ENCODE measurements around the gene C6orf89. TPM values are rescaled to one million over a fixed set of nuclear protein-coding genes. Genes with fewer than 3 reads are reported as not detected.

Gene C6orf89
- total and polyA plus RNA-seq, 2 of the 13 experiments (the other 11 are each of a cell fraction or from before 2014, with no cell fraction given), result 22.1 to 32.2 TPM

DNA sequence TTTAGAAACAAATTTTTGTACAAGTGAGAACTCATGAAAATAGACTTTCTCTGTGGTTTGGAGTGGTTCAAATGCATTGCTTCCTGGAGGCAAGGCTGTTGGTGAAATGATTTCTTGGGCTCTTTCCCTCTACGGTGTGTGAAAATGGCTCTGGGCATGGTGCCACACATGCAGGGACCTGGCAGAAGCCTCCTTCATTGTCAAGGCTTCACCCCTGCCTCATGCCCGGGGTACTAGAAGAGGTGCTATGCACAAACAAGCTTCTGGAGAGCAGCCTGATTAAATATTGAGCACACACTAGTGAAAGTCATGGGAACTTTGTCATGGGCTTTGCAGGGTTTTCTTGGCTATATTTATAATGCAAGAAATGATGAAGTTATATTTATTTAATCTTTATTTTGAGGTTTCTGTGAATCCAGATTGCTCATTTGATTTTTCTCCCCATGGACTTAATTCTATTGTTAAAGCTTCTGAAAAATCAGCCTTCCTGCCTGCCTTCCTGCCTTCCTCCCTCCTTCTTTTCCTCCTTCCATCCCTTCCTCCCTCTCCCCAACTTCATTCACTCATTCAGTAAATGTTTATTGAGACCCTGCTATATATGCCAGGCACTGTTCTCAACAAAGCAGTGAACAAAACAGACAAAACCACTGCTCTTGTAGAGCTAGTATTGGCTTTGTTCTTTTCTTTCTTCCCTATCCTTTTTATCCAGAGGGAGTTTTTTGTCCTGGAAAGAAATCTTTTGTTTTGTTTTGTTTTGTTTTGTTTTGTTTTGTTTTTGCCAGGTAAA lies 21.0 kb downstream of the C6orf89 start:
- DNase-seq (ENCODE audit: low spot score) (no peak), FAIRE-seq (no peak), ATAC-seq (no peak)
- no peaks in the 10 kb centered on the region for H4K20me1 ChIP-seq (ENCODE audit: insufficient read depth, low read length)
- no peak overlapping the region for H3K27ac ChIP-seq (ENCODE audit: extremely low read length, insufficient read depth, low read length)
- CTCF ChIA-PET (ENCODE audit: low intra/inter-chr PET ratio, low total read pairs), result no interaction called here
- H3K36me3 ChIP-seq (replicated peaks in 1 of 2; ENCODE audit: control insufficient read depth in 1 of 2, insufficient read depth in 2 of 2, low read length in 2 of 2), result peaks cover 16 to 41% of the 10 kb centered on the region in 2 experiments
- 79% methylated on average over 2 of the region's 2 CpGs for WGBS (ENCODE audit: low lambda C conversion rate)
- POLR2A ChIA-PET, result interaction anchor here (1.4 kb wide), 1 partner anchor 7 kb away, joined by 3 read pairs; no protein-coding TSS in a partner anchor
- H3K4me1 ChIP-seq (ENCODE audit: insufficient read depth, low read length), result no peaks in the 10 kb centered on the region
- H3K4me2 ChIP-seq (ENCODE audit: low read depth, low read length), result no peak overlapping the region
- TF ChIP-seq, protein P1, sequence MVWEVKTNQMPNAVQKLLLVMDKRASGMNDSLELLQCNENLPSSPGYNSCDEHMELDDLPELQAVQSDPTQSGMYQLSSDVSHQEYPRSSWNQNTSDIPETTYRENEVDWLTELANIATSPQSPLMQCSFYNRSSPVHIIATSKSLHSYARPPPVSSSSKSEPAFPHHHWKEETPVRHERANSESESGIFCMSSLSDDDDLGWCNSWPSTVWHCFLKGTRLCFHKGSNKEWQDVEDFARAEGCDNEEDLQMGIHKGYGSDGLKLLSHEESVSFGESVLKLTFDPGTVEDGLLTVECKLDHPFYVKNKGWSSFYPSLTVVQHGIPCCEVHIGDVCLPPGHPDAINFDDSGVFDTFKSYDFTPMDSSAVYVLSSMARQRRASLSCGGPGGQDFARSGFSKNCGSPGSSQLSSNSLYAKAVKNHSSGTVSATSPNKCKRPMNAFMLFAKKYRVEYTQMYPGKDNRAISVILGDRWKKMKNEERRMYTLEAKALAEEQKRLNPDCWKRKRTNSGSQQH (CRISPR knock-in tag; IDR thresholded peaks at IDR 0.05; ENCODE audit: low read depth), result no peak
- H3K79me2 ChIP-seq (ENCODE audit: insufficient read depth, low read length), result no peaks in the 10 kb centered on the region
- no TSS peak for BruUV-seq (replicated peaks)
- H2AFZ ChIP-seq (ENCODE audit: low read length), result no peak overlapping the region
- intact Hi-C loops (cut with micrococcal nuclease; ENCODE audit: unreplicated experiment), result no loop called here
- in situ Hi-C loops (cut with HindIII; ENCODE audit: extremely low pct_ligation_motif_present, low pct_unique_long_range_greater_than_20kb), result no loop called here
- H3K27me3 ChIP-seq (ENCODE audit: control insufficient read depth in 1 of 2, insufficient read depth in 2 of 2, low read length in 2 of 2), result no peaks in the 10 kb centered on the region
- no peak overlapping the region for H3K9ac ChIP-seq (ENCODE audit: insufficient read depth, low read depth, low read length)
- H3K4me3 ChIP-seq (replicated peaks in 1 of 3; ENCODE audit: insufficient read depth in 1 of 3, low read depth in 2 of 3, low read length in 3 of 3), result no peak overlapping the region
- no peaks in the 10 kb centered on the region for H3K9me3 ChIP-seq (ENCODE audit: low read length)

DNA sequence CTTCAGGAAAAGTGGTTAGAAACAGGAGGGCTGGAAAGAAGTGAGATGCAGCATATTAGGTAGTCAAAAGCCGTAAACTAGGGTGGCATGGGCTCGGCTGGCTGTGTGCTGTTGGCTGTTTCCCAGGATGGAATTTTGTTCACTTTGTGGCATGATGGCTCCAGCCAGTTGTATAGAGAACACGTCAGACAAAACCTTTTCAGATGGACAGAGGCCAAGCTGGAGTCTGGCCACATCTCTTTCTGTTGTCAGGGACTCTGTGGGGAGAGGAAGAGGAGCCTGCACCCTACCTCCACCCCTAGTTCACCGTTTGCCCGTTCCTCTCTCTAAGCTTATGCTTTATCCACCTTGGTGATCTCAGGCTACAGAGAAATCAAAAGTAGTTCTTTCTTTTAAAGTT lies 22.0 kb downstream of the C6orf89 start:
- no peaks in the 10 kb centered on the region for H3K9me3 ChIP-seq (ENCODE audit: low read length)
- H3K4me3 ChIP-seq (replicated peaks in 1 of 3; ENCODE audit: insufficient read depth in 1 of 3, low read depth in 2 of 3, low read length in 3 of 3), result no peak overlapping the region
- H4K20me1 ChIP-seq (ENCODE audit: insufficient read depth, low read length), result no peaks in the 10 kb centered on the region
- WGBS (ENCODE audit: low lambda C conversion rate), result 95% methylated on average over 5 of the region's 5 CpGs
- ATAC-seq (no peak), FAIRE-seq (no peak), DNase-seq (ENCODE audit: low spot score) (no peak)
- no peak overlapping the region for H3K4me2 ChIP-seq (ENCODE audit: low read depth, low read length)
- intact Hi-C loops (cut with micrococcal nuclease; ENCODE audit: unreplicated experiment) (no loop called here), in situ Hi-C loops (cut with HindIII; ENCODE audit: extremely low pct_ligation_motif_present, low pct_unique_long_range_greater_than_20kb) (no loop called here)
- H3K4me1 ChIP-seq (ENCODE audit: insufficient read depth, low read length), result no peaks in the 10 kb centered on the region
- ChIA-PET CTCF (ENCODE audit: low intra/inter-chr PET ratio, low total read pairs) (no interaction called here), POLR2A (no interaction called here)
- no peak overlapping the region for H2AFZ ChIP-seq (ENCODE audit: low read length)
- H3K27ac ChIP-seq (ENCODE audit: extremely low read length, insufficient read depth, low read length), result no peak overlapping the region
- no peak for TF ChIP-seq JUN (CRISPR knock-in tag; IDR thresholded peaks at IDR 0.05)
- no peak for TF ChIP-seq CREM (IDR thresholded peaks at IDR 0.05)
- no peak for TF ChIP-seq CREM (CRISPR knock-in tag; IDR thresholded peaks at IDR 0.05)
- no peak for TF ChIP-seq ZNF24 (IDR thresholded peaks at IDR 0.05)
- no peak for TF ChIP-seq ZNF660 (CRISPR knock-in tag; IDR thresholded peaks at IDR 0.05; ENCODE audit: borderline replicate concordance, low read depth)
- no peak overlapping the region for H3K9ac ChIP-seq (ENCODE audit: insufficient read depth, low read depth, low read length)
- H3K27me3 ChIP-seq (ENCODE audit: control insufficient read depth in 1 of 2, insufficient read depth in 2 of 2, low read length in 2 of 2), result no peaks in the 10 kb centered on the region
- H3K36me3 ChIP-seq (replicated peaks in 1 of 2; ENCODE audit: control insufficient read depth in 1 of 2, insufficient read depth in 2 of 2, low read length in 2 of 2), result peaks cover 12 to 41% of the 10 kb centered on the region in 2 experiments
- H3K79me2 ChIP-seq (ENCODE audit: insufficient read depth, low read length), result no peaks in the 10 kb centered on the region
- no TSS peak for BruUV-seq (replicated peaks)

All from HepG2 (cell line).